HEK293 (cell line): ENCODE results near the gene SUPV3L1.

ENCODE experiments used
- CTCF ChIA-PET: fragments of 350-600 bp; formaldehyde crosslinking; extraction: SDS; loops from one replicate; lab custom pipeline; 2021; ENCODE audit warnings: antibody characterized with exemption; lab: Yijun Ruan, JAX
- POLR2A ChIA-PET: fragments of 300-600 bp; formaldehyde crosslinking; extraction: SDS; loops from one replicate; lab custom pipeline; 2020; ENCODE audit warnings: antibody characterized with exemption, inconsistent platforms; lab: Yijun Ruan, JAX
- H3K27ac ChIP-seq: fragments of 200-500 bp; sonication (Bioruptor generic); 2 replicates; pipeline ENCODE4 v1.5.1; 2014; ENCODE audit warnings: low read depth, low read length, control low read depth, inconsistent platforms; ENCODE audit errors: extremely low read depth
- H3K36me3 ChIP-seq, 2 experiments: fragments of 200-500 bp in 1 of 2; sonication (Bioruptor generic) in 1 of 2; 1 replicate in 1 of 2; 2 replicates in 1 of 2; pipeline ENCODE4 v1.5.1; 2014 to 2017; ENCODE audit warnings: inconsistent platforms in 2 of 2, low read length in 2 of 2; ENCODE audit not compliant: control insufficient read depth in 2 of 2, insufficient read depth in 1 of 2
- H3K4me1 ChIP-seq: fragments of 200-500 bp; sonication (Bioruptor generic); 2 replicates; pipeline ENCODE4 v1.5.1; 2014; ENCODE audit warnings: mild to moderate bottlenecking, low read length, inconsistent platforms; ENCODE audit not compliant: control insufficient read depth, insufficient read depth
- H3K4me3 ChIP-seq: 2 replicates; pipeline ENCODE4 v1.5.1; 2011; ENCODE audit warnings: low read depth, mild to moderate bottlenecking, control low read depth, low read length, moderate library complexity
- H3K9me3 ChIP-seq: fragments of 200-500 bp; sonication (Bioruptor generic); 2 replicates; pipeline ENCODE4 v1.5.1; 2014; ENCODE audit warnings: low read depth, low read length, inconsistent platforms; ENCODE audit not compliant: control insufficient read depth, insufficient read depth
- BCL11B ChIP-seq: fragments of 450-650 bp; formaldehyde crosslinking; IDR thresholded peaks from 2 replicates; pipeline ENCODE4 v1.5.1; 2016; ENCODE audit warnings: low read depth, missing biosample characterization, missing genetic modification characterization
- EGR2 ChIP-seq: fragments of 450-650 bp; formaldehyde crosslinking; IDR thresholded peaks from 2 replicates; pipeline ENCODE4 v1.5.1; 2016; ENCODE audit warnings: low read depth, missing biosample characterization, missing genetic modification characterization
- HOXA7 ChIP-seq: sonication (generic); formaldehyde crosslinking; IDR thresholded peaks from 2 replicates; pipeline ENCODE4 v1.8.1; 2022; ENCODE audit warnings: missing genetic modification reagents, borderline replicate concordance
- KLF1 ChIP-seq: fragments of 450-650 bp; formaldehyde crosslinking; IDR thresholded peaks from 2 replicates; pipeline ENCODE4 v1.5.1; 2016; ENCODE audit warnings: missing biosample characterization, missing genetic modification characterization
- PRDM1 ChIP-seq: fragments of 450-650 bp; formaldehyde crosslinking; IDR thresholded peaks from 2 replicates; pipeline ENCODE4; 2016; ENCODE audit warnings: missing biosample characterization, missing genetic modification characterization
- SCRT2 ChIP-seq: fragments of 450-650 bp; formaldehyde crosslinking; IDR thresholded peaks from 2 replicates; pipeline ENCODE4 v1.5.1; 2016; ENCODE audit warnings: missing biosample characterization, missing genetic modification characterization
- SP7 ChIP-seq: fragments of 450-650 bp; formaldehyde crosslinking; IDR thresholded peaks from 2 replicates; pipeline ENCODE4 v1.5.1; 2016; ENCODE audit warnings: missing biosample characterization, missing genetic modification characterization
- TCF7L2 ChIP-seq: IDR thresholded peaks from 2 replicates; pipeline ENCODE4 v1.6.1; 2011; ENCODE audit warnings: low read depth, mild to moderate bottlenecking, inconsistent platforms, low read length, moderate library complexity, borderline replicate concordance
- ZBTB6 ChIP-seq: fragments of 450-650 bp; formaldehyde crosslinking; IDR thresholded peaks from 2 replicates; pipeline ENCODE4 v1.5.1; 2017; ENCODE audit warnings: missing biosample characterization, missing genetic modification characterization
- ZFHX2 ChIP-seq: fragments of 450-650 bp; formaldehyde crosslinking; conservative IDR thresholded peaks from 2 replicates; pipeline ENCODE4 v1.5.1; 2016; ENCODE audit warnings: missing biosample characterization, missing genetic modification characterization
- ZFP37 ChIP-seq: fragments of 450-650 bp; formaldehyde crosslinking; IDR thresholded peaks from 2 replicates; pipeline ENCODE4 v1.5.1; 2016; ENCODE audit warnings: missing biosample characterization, missing genetic modification characterization
- ZNF157 ChIP-seq: fragments of 450-650 bp; formaldehyde crosslinking; IDR thresholded peaks from 2 replicates; pipeline ENCODE4 v1.5.1; 2016; ENCODE audit warnings: missing biosample characterization, missing genetic modification characterization
- ZNF19 ChIP-seq: fragments of 450-650 bp; formaldehyde crosslinking; IDR thresholded peaks from 2 replicates; pipeline ENCODE4; 2016; ENCODE audit warnings: missing biosample characterization, missing genetic modification characterization, low read depth
- ZNF311 ChIP-seq: fragments of 450-650 bp; formaldehyde crosslinking; IDR thresholded peaks from 2 replicates; pipeline ENCODE4 v1.5.1; 2017; ENCODE audit warnings: missing biosample characterization, missing genetic modification characterization, borderline replicate concordance
- ZNF335 ChIP-seq: fragments of 450-650 bp; formaldehyde crosslinking; conservative IDR thresholded peaks from 2 replicates; pipeline ENCODE4 v1.5.1; 2016; ENCODE audit warnings: missing biosample characterization, missing genetic modification characterization
- ZNF521 ChIP-seq: fragments of 450-650 bp; formaldehyde crosslinking; IDR thresholded peaks from 2 replicates; pipeline ENCODE4 v1.5.1; 2017; ENCODE audit warnings: missing biosample characterization, mild to moderate bottlenecking, missing genetic modification characterization
- ZNF529 ChIP-seq: fragments of 450-650 bp; formaldehyde crosslinking; IDR thresholded peaks from 2 replicates; pipeline ENCODE4 v1.5.1; 2017; ENCODE audit warnings: missing genetic modification characterization, missing biosample characterization; ENCODE audit not compliant: insufficient replicate concordance
- ZNF530 ChIP-seq: fragments of 450-650 bp; formaldehyde crosslinking; IDR thresholded peaks from 2 replicates; pipeline ENCODE4 v1.5.1; 2016; ENCODE audit warnings: low read depth, missing biosample characterization, missing genetic modification characterization
- ZNF610 ChIP-seq: fragments of 450-650 bp; formaldehyde crosslinking; IDR thresholded peaks from 2 replicates; pipeline ENCODE4 v1.5.1; 2016; ENCODE audit warnings: missing biosample characterization, missing genetic modification characterization, borderline replicate concordance
- ZNF626 ChIP-seq: fragments of 450-650 bp; sonication (Bioruptor Pico); formaldehyde crosslinking; IDR thresholded peaks from 2 replicates; pipeline ENCODE4 v1.5.1; 2018; ENCODE audit warnings: missing biosample characterization, missing genetic modification characterization, inconsistent platforms
- ZNF654 ChIP-seq: fragments of 450-650 bp; formaldehyde crosslinking; IDR thresholded peaks from 2 replicates; pipeline ENCODE4 v1.5.1; 2016; ENCODE audit warnings: low read depth, missing biosample characterization, missing genetic modification characterization
- ZNF660 ChIP-seq: fragments of 450-650 bp; IDR thresholded peaks from 2 replicates; pipeline ENCODE4 v1.5.1; 2018; ENCODE audit warnings: missing biosample characterization, mild to moderate bottlenecking, missing genetic modification characterization
- ZNF701 ChIP-seq: fragments of 450-650 bp; formaldehyde crosslinking; IDR thresholded peaks from 2 replicates; pipeline ENCODE4 v1.5.1; 2016; ENCODE audit warnings: missing biosample characterization, missing genetic modification characterization
- ZNF704 ChIP-seq: fragments of 450-650 bp; formaldehyde crosslinking; IDR thresholded peaks from 2 replicates; pipeline ENCODE4 v1.5.1; 2016; ENCODE audit warnings: missing biosample characterization, missing genetic modification characterization
- ZNF76 ChIP-seq: fragments of 450-650 bp; formaldehyde crosslinking; IDR thresholded peaks from 2 replicates; pipeline ENCODE4; 2016; ENCODE audit warnings: low read depth, missing biosample characterization, missing genetic modification characterization, borderline replicate concordance
- ZNF776 ChIP-seq: fragments of 450-650 bp; formaldehyde crosslinking; IDR thresholded peaks from 2 replicates; pipeline ENCODE4 v1.5.0; 2017; ENCODE audit warnings: missing biosample characterization, missing genetic modification characterization, borderline replicate concordance
- ZNF830 ChIP-seq: fragments of 450-650 bp; IDR thresholded peaks from 2 replicates; pipeline ENCODE4 v1.5.0; 2018; ENCODE audit warnings: missing biosample characterization, missing genetic modification characterization, low read depth, mild to moderate bottlenecking, moderate library complexity
- ZNF843 ChIP-seq: fragments of 450-650 bp; formaldehyde crosslinking; IDR thresholded peaks from 2 replicates; pipeline ENCODE4 v1.5.1; 2016; ENCODE audit warnings: missing biosample characterization, missing genetic modification characterization
- ZSCAN30 ChIP-seq: fragments of 450-650 bp; IDR thresholded peaks from 2 replicates; pipeline ENCODE4 v1.5.1; 2018; ENCODE audit warnings: missing biosample characterization, mild to moderate bottlenecking, missing genetic modification characterization, moderate library complexity
- TF ChIP-seq, protein P1 (sequence below): fragments of 450-650 bp; formaldehyde crosslinking; IDR thresholded peaks from 2 replicates; pipeline ENCODE4 v1.5.1; 2017; ENCODE audit warnings: missing biosample characterization, missing genetic modification characterization

Gene SUPV3L1

DNA sequence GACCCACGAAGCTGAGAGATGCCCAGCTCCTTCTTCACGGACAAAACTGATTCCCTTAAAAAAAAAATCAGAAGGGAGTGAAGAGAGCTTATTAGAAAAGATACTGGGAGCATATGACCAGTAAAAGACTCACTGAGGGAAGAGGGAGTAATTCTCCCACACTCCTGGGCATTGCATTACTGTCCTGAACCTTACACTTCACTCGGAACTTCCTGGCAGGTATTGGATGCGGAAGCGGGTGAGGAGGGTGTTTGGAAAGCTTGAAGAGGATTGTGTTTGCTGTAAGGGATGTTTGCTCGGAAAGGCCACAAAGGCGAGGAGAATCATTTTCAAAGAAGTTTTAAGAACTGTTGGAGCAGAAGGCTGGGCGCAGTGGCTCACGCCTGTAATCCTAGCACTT, 40.5 kb downstream of the SUPV3L1 start:
- Histone ChIP-seq H3K4me1 (no peaks in the 10 kb centered on the region), H3K27ac (no peak overlapping the region), H3K4me3 (no peak overlapping the region), H3K36me3 (no peaks in the 10 kb centered on the region), H3K9me3 (no peaks in the 10 kb centered on the region)
- TF ChIP-seq, protein P1, sequence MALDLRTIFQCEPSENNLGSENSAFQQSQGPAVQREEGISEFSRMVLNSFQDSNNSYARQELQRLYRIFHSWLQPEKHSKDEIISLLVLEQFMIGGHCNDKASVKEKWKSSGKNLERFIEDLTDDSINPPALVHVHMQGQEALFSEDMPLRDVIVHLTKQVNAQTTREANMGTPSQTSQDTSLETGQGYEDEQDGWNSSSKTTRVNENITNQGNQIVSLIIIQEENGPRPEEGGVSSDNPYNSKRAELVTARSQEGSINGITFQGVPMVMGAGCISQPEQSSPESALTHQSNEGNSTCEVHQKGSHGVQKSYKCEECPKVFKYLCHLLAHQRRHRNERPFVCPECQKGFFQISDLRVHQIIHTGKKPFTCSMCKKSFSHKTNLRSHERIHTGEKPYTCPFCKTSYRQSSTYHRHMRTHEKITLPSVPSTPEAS (tag by site-specific recombination), result no peak
- TF ChIP-seq ZNF843 (tag by site-specific recombination), result no peak
- TF ChIP-seq, all 188 proteins: peak for 0
- CTCF ChIA-PET, result interaction anchor here (0.6 to 1.3 kb wide), 4 partner anchors 15 to 188 kb away, joined by 3 to 4 read pairs (median 3); no protein-coding TSS in a partner anchor
- POLR2A ChIA-PET, result no interaction called here

DNA sequence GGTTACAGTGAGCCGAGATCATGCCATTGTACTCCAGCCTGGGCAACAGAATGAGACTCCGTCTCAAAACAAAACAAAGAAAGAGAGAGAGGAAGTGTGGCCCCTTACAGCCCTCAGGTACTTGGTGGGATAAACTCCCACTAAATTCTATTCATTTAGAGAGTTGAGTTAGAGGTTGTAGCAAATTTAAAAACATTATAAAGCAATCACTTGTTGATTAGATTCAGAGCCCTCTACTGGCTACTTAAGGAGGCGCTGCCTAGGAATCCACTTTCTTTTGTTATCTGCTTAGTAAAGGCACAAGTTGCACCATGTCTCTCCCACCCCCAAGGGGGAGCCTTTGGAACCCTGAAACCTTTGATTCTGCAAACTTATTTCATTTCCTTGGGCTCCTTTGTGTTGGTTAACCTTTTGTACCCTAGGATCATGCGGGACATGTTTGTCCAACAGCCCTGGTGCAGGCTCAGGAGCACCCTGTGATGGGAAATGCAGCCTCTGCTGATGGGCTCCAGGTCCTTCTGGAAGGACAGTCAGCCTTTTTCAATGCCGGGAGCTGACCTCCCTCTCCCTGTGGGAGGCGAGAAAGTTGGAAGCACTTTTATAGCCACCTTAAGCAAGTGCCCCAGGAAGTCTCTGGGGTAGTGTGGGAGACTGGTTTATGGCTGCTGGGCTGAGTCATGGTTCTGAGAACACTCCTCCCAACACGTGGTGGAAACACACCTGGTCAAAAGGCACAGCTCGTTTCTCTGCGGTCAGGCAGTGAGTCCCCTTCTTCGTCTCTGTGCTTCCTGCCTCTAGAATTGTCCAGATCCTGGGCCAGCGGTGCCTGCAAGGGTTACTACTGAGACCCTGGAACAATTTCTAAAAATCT, 42.4 kb downstream of the SUPV3L1 start:
- no peak overlapping the region for H3K4me3 ChIP-seq
- POLR2A ChIA-PET, result no interaction called here
- TF ChIP-seq ZNF704, result no peak
- TF ChIP-seq ZNF654 (tag by site-specific recombination), result peak; percentile 81
- TF ChIP-seq HOXA7, result no peak
- no peak for TF ChIP-seq ZNF311 (tag by site-specific recombination)
- 0 out of 2 replicates have a peak, but pooled peaks have one; percentile 20 for TF ChIP-seq ZFP37 (tag by site-specific recombination)
- TF ChIP-seq ZNF776 (tag by site-specific recombination), result no peak
- TF ChIP-seq ZNF830 (tag by site-specific recombination), result no peak
- no peak for TF ChIP-seq ZNF610
- TF ChIP-seq PRDM1 (tag by site-specific recombination), result 0 out of 2 replicates have a peak, but pooled peaks have one; percentile 4
- no peak for TF ChIP-seq ZNF530 (tag by site-specific recombination)
- 0 out of 2 replicates have a peak, but pooled peaks have one; percentile 10 for TF ChIP-seq EGR2 (tag by site-specific recombination)
- TF ChIP-seq SCRT2 (tag by site-specific recombination), result peak; percentile 99
- TF ChIP-seq ZNF335 (tag by site-specific recombination), result peak; percentile 60
- TF ChIP-seq ZBTB6, result no peak
- no peak for TF ChIP-seq ZNF19 (tag by site-specific recombination)
- peak; percentile 40 for TF ChIP-seq ZFHX2 (tag by site-specific recombination)
- no peak for TF ChIP-seq ZNF521 (tag by site-specific recombination)
- TF ChIP-seq KLF1 (tag by site-specific recombination), result no peak
- TF ChIP-seq, protein P1 (tag by site-specific recombination), result no peak
- no peak for TF ChIP-seq BCL11B (tag by site-specific recombination)
- no peak for TF ChIP-seq ZNF529 (tag by site-specific recombination)
- TF ChIP-seq ZNF157 (tag by site-specific recombination), result no peak
- TF ChIP-seq ZNF701 (tag by site-specific recombination), result no peak
- TF ChIP-seq ZNF660 (tag by site-specific recombination), result 0 out of 2 replicates have a peak, but pooled peaks have one; percentile 62
- TF ChIP-seq TCF7L2, result no peak
- peak; percentile 29; the same call in 1 of the 2 replicates for TF ChIP-seq SP7
- 0 out of 2 replicates have a peak, but pooled peaks have one; percentile 11 for TF ChIP-seq ZNF76
- TF ChIP-seq ZNF626 (tag by site-specific recombination), result no peak
- peak; percentile 14; the same call in 1 of the 2 replicates for TF ChIP-seq ZSCAN30 (tag by site-specific recombination)

More for the DNA sequence above, 42.4 kb downstream of the SUPV3L1 start:
- Histone ChIP-seq H3K9me3 (no peaks in the 10 kb centered on the region), H3K4me1 (no peaks in the 10 kb centered on the region), H3K36me3 (no peaks in the 10 kb centered on the region), H3K27ac (no peak overlapping the region)
- CTCF ChIA-PET, result interaction anchor here (0.5 to 1.5 kb wide), 7 partner anchors 9 to 170 kb away, joined by 3 to 6 read pairs (median 3); no protein-coding TSS in a partner anchor
